GM12891 (cell line): ENCODE measurements around the gene PRKCE.

ENCODE experiments used
- PAX5 ChIP-seq: IDR thresholded peaks from 2 replicates; pipeline ENCODE4 v1.6.1; 2011; ENCODE audit warnings: low read length, moderate library complexity, mild to moderate bottlenecking; ENCODE audit not compliant: insufficient read depth, severe bottlenecking
- POLR2A ChIP-seq: IDR thresholded peaks from 2 replicates; pipeline ENCODE4 v1.6.1; 2011; ENCODE audit warnings: low read depth, low read length, control low read depth
- POLR2AphosphoS5 ChIP-seq: IDR thresholded peaks from 2 replicates; pipeline ENCODE4 v1.6.1; 2011; ENCODE audit warnings: low read depth, low read length, control low read depth
- POU2F2 ChIP-seq: IDR thresholded peaks from 2 replicates; pipeline ENCODE4 v1.6.1; 2011; ENCODE audit warnings: low read depth, mild to moderate bottlenecking, control low read depth, low read length, moderate library complexity
- SPI1 ChIP-seq: IDR thresholded peaks from 2 replicates; pipeline ENCODE4 v1.6.1; 2011; ENCODE audit warnings: low read depth, low read length, control low read depth
- TAF1 ChIP-seq: IDR thresholded peaks from 2 replicates; pipeline ENCODE4 v1.6.1; 2011; ENCODE audit warnings: low read depth, low read length, control low read depth

DNA sequence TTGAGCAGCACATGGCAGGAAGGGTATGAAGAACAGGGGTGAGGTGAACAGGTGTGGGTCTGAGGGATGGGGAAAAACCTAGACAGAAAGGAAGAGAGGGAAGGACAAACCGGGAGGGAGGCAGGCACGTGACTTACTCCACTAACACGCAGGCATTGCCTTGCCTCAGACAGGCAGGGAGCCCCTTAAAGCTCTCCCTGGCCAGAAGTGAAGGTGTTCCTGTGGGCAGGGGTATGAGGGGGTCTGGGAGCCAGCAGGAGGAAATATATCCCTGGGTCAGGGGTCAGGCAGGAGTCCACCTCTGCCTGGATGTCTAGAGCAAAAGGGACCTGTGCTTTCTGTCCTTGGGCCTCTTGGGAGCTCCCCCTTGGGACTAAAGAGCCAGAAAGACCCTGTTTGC is 510.4 kb downstream of the PRKCE start:
- TF ChIP-seq POLR2A, result no peak
- no peak for TF ChIP-seq POU2F2
- TF ChIP-seq POLR2AphosphoS5, result no peak
- no peak for TF ChIP-seq TAF1
- no peak for TF ChIP-seq SPI1
- no peak for TF ChIP-seq PAX5
